ENCODE data around the gene CGAS.
"Not testable (repeated sequence)": the region's sequence is repeated elsewhere in the genome, so short reads cannot be mapped to it uniquely, and the experiment has no call there.

CGAS gene

GRCh38 chr6:73400656-73401055 lies 51.4 kb downstream of the CGAS start:
- in situ Hi-C loops (cut with MboI; ENCODE audit: low sequenced_read_pairs) = no loop called here

DNA sequence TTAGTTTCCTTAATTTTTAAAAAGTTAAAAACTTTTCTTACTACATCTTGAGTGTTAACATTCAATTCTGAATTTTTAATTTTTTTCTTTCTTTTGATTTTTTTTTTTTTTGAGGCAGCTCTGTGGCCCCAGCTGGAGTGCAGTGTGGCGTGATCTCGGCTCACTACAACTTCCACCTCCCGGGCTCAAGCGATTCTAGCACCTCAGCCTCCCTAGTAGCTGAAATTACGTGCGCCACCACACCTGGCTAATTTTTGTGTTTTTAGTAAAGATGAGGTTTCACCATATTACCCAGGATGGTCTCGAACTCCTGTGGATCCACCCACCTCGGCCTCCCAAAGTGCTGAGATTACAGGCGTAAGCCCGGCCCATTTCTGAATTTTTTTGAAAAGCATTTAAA lies 56.2 kb downstream of the CGAS start:
- in situ Hi-C loops (cut with MboI; ENCODE audit: low sequenced_read_pairs) = no loop called here

GRCh38 chr6:73394577-73395354 lies 57.3 kb downstream of the CGAS start, which contains the start of gene DDX43:
TSS of gene DDX43 (plus strand) at chr6:73394828. CDS start at chr6:73394906, 78 bp downstream.
- in situ Hi-C loops (cut with MboI; ENCODE audit: low sequenced_read_pairs) = no loop called here

DNA sequence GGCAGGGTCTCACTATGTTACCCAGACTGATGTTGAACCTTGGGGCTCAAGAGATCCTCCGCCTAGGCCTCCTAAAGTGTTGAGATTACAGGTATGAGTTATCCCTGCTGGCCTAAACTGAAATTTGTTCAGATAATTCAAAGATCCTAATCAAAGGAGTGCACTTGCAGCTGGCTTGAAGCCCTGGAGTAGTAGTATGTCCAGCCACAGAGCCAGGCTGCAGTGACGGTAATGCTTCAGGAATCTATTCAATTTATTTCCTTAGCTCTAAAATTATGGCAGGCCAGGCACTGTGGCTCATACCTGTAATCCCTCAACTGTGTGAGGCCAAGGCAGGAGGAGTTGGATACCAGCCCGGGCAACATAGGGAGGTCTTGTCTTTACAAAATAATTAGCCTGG lies 58.8 kb downstream of the CGAS start:
- in situ Hi-C loops (cut with MboI; ENCODE audit: low sequenced_read_pairs) = no loop called here

- in situ Hi-C loops (cut with MboI; ENCODE audit: low sequenced_read_pairs) = not testable (repeated sequence)
Measured at GRCh38 chr6:73392188-73392587, 59.9 kb downstream of the CGAS start.

DNA sequence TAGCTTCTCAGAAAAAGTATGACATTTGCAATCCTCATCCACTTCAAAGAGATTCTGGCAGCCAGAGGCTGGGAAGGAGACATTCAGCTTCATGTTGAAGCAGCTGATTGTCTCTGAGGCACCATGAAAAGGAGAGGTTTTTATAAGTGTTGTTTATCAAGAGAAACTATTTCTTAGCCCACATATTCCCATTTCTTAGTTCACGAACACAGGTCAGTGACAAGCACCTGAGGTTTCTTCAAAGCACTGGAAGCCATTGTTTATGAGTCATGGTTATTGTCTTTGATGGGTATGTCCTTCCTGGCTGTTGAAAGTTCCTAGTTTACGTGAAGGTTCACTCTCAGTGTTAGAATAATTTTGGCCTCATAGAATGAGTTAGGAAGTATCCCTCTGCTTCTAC lies 60.4 kb downstream of the CGAS start:
- in situ Hi-C loops (cut with MboI; ENCODE audit: low sequenced_read_pairs) = no loop called here

DNA sequence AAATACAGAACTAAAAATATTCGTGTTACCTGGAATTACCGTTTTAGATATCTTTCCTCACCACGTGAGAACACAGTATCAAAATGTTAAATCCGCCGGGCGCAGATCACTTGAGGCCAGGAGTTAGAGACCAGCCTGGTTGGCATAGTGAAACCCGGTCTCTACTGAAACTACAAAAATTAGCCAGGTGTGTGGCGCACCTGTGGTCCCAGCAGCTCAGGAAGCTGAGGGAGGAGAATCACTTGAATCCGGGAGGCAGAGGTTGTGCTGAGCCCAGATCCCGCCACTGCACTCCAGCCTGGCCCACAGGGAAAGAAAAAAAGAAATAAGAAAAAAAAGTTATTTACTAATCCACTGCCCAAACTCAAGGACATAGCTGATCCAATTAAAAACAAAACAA lies 62.2 kb downstream of the CGAS start:
- in situ Hi-C loops (cut with MboI; ENCODE audit: low sequenced_read_pairs) = no loop called here

DNA sequence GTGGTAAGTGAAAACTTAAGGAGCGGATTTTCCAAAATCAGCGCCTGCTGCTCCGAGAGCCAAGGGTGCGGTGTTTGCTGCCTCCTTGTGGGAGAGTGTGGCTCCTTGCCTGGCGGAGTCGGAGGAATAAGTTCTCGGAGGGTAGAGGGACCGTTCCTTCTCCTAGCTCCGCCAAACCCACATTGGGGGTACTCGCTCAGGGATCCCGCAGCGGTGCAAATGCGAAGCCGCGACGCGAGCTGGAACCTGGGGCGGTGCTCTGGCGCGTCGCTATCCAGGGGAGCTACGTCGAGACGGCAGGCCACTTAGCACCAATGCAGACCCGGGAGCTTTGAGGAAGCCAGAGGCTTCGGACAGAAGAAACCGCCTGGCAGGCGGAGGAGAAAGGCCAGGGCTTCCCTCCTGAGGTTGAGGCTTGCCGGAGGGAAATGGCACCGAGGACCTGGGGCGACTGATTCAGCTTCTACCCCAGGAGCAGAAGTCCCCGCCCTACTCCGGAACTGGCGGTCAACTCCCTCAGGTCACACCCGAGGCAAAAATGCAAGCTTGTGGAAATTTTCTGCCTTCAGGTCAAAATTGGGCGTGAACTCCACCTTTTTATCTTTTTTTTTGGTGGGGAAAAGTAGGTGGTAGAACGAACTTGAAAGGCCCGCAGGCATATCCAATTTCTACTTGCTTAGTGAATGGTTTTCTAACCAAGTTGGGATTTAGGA lies 63.1 kb downstream of the CGAS start:
- in situ Hi-C loops (cut with MboI; ENCODE audit: low sequenced_read_pairs) = no loop called here

DNA sequence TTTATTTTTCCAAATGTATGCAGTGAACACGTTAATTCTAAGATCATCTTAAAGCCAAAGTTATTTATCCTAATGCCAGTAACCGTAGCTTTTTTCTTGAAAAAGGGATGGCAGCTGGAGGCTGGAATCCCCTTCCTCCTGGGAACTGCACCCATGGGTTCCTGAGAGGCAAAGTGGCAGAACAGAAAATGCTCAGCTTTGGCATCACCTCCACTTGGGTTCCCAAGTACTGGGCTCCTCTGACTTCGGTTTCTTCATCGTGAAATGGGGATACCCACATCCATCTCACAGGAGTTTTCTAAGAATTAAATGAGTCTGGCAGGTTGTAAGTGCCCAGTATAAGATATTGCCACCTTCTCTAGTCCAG lies 63.7 kb downstream of the CGAS start:
- in situ Hi-C loops (cut with MboI; ENCODE audit: low sequenced_read_pairs) = no loop called here

- in situ Hi-C loops (cut with MboI; ENCODE audit: low sequenced_read_pairs) = no loop called here
Measured at GRCh38 chr6:73382462-73383113, 69.5 kb downstream of the CGAS start.

DNA sequence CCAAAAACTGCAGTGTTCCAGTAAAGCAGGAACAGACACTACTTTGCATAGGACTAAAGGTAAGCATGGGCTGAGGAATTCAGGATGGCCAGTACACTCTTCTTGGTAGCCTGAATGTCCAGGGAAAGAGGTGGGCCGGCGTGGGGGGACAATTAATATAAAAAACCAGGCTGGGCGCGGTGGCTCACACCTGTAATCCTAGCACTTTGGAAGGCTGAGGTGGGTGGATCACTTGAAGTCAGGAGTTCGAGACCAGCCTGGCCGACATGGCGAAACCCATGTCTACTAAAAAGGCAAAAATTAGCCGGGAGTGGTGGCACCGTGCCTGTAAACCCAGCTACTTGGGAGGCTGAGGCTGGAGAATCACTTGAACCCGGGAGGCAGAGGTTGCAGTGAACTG lies 70.6 kb downstream of the CGAS start:
- in situ Hi-C loops (cut with MboI; ENCODE audit: low sequenced_read_pairs) = not testable (repeated sequence)

- in situ Hi-C loops (cut with MboI; ENCODE audit: low sequenced_read_pairs) = no loop called here
Measured at GRCh38 chr6:73377225-73377624, 74.9 kb downstream of the CGAS start.

DNA sequence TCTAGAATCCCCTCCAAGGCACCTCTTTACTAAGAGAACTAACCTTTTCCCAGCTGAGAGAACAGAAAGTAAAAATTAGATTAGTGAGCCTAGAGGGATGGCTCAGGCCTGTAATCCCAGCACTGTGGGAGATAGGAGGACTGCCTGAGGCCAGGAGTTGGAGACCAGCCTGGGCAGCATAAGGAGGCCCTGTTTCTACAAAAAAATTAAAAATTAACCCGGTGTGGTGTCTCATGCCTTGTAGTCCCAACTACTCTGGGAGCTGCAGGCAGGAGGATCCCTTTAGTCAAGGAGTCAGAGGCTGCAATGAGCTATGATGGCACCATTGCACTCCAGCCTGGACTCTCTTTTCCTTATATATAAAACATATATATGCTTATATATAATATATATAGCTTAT lies 76.9 kb downstream of the CGAS start:
- in situ Hi-C loops (cut with MboI; ENCODE audit: low sequenced_read_pairs) = no loop called here

Measured in HL-60/S4 treated with phorbol 12-myristate 13-acetate at 8.2 ng/mL for 4 days and 3 days (cell line).